HL-60 (cell line): Measurements from ENCODE around the gene EPB41L4B.

ENCODE experiments used
- GABPA ChIP-seq: IDR thresholded peaks from 2 replicates; pipeline ENCODE4 v1.6.1; 2012; ENCODE audit warnings: low read depth
- POLR2AphosphoS5 ChIP-seq: IDR thresholded peaks from 2 replicates; pipeline ENCODE4 v1.6.1; 2012; ENCODE audit warnings: low read depth
- REST ChIP-seq: IDR thresholded peaks from 2 replicates; pipeline ENCODE4 v1.6.1; 2012; ENCODE audit warnings: low read depth; ENCODE audit not compliant: insufficient replicate concordance
- SPI1 ChIP-seq: IDR thresholded peaks from 2 replicates; pipeline ENCODE4 v1.6.1; 2012; ENCODE audit warnings: low read depth, mild to moderate bottlenecking, borderline replicate concordance
- TF ChIP-seq, protein P1 (sequence below): IDR thresholded peaks from one replicate; pipeline ENCODE4 v1.5.1; 2011; ENCODE audit warnings: low read length, control low read depth, inconsistent platforms; ENCODE audit not compliant: insufficient read depth

GRCh38 chr9:109320331-109320741, 523 bp downstream of the EPB41L4B start:
- TF ChIP-seq, protein P1, sequence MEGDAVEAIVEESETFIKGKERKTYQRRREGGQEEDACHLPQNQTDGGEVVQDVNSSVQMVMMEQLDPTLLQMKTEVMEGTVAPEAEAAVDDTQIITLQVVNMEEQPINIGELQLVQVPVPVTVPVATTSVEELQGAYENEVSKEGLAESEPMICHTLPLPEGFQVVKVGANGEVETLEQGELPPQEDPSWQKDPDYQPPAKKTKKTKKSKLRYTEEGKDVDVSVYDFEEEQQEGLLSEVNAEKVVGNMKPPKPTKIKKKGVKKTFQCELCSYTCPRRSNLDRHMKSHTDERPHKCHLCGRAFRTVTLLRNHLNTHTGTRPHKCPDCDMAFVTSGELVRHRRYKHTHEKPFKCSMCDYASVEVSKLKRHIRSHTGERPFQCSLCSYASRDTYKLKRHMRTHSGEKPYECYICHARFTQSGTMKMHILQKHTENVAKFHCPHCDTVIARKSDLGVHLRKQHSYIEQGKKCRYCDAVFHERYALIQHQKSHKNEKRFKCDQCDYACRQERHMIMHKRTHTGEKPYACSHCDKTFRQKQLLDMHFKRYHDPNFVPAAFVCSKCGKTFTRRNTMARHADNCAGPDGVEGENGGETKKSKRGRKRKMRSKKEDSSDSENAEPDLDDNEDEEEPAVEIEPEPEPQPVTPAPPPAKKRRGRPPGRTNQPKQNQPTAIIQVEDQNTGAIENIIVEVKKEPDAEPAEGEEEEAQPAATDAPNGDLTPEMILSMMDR: no peak
- TF ChIP-seq POLR2AphosphoS5: no peak
- TF ChIP-seq SPI1: no peak
- no peak for TF ChIP-seq GABPA
- TF ChIP-seq REST: no peak
